ENCODE data around the gene CREB5.

CREB5 gene

GRCh38 chr7:28413011-28413410 is 693 bp downstream of the CREB5 start:
- no peak overlapping the region for H3K27ac ChIP-seq
- H3K27me3 ChIP-seq (ENCODE audit: insufficient read depth, low read depth, severe bottlenecking), result peaks cover 88% of the 10 kb centered on the region
- no peak for DNase-seq
- TF ChIP-seq CTCF (IDR thresholded peaks at IDR 0.05; ENCODE audit: low read depth, low read length), result no peak
- H3K36me3 ChIP-seq, result no peaks in the 10 kb centered on the region
- no peaks in the 10 kb centered on the region for H3K9me3 ChIP-seq (ENCODE audit: severe bottlenecking)
- no peak overlapping the region for H3K4me3 ChIP-seq (ENCODE audit: low read depth, low read length)

GRCh38 chr7:28414453-28414852 is 2.1 kb downstream of the CREB5 start:
- no peaks in the 10 kb centered on the region for H3K36me3 ChIP-seq
- peaks cover 91% of the 10 kb centered on the region for H3K27me3 ChIP-seq (ENCODE audit: insufficient read depth, low read depth, severe bottlenecking)
- no peak for TF ChIP-seq CTCF (IDR thresholded peaks at IDR 0.05; ENCODE audit: low read depth, low read length)
- H3K9me3 ChIP-seq (ENCODE audit: severe bottlenecking), result no peaks in the 10 kb centered on the region
- H3K4me3 ChIP-seq (ENCODE audit: low read depth, low read length), result no peak overlapping the region
- no peak overlapping the region for H3K27ac ChIP-seq
- DNase-seq, result no peak

- H3K27ac ChIP-seq, result no peak overlapping the region
- no peaks in the 10 kb centered on the region for H3K9me3 ChIP-seq (ENCODE audit: severe bottlenecking)
- no peak for DNase-seq
- no peaks in the 10 kb centered on the region for H3K36me3 ChIP-seq
- H3K4me3 ChIP-seq (ENCODE audit: low read depth, low read length), result no peak overlapping the region
- H3K27me3 ChIP-seq (ENCODE audit: insufficient read depth, low read depth, severe bottlenecking), result peaks cover 69% of the 10 kb centered on the region
- no peak for TF ChIP-seq CTCF (IDR thresholded peaks at IDR 0.05; ENCODE audit: low read depth, low read length)
These were observed 5.1 kb downstream of the CREB5 start for GRCh38 chr7:28417321-28417940.

GRCh38 chr7:28418311-28418710 is 6.0 kb downstream of the CREB5 start:
- no peak overlapping the region for H3K27ac ChIP-seq
- DNase-seq, result no peak
- H3K4me3 ChIP-seq (ENCODE audit: low read depth, low read length), result no peak overlapping the region
- TF ChIP-seq CTCF (IDR thresholded peaks at IDR 0.05; ENCODE audit: low read depth, low read length), result no peak
- H3K36me3 ChIP-seq, result no peaks in the 10 kb centered on the region
- H3K27me3 ChIP-seq (ENCODE audit: insufficient read depth, low read depth, severe bottlenecking), result peaks cover 71% of the 10 kb centered on the region
- H3K9me3 ChIP-seq (ENCODE audit: severe bottlenecking), result no peaks in the 10 kb centered on the region

GRCh38 chr7:28418966-28419365 is 6.6 kb downstream of the CREB5 start:
- no peak overlapping the region for H3K4me3 ChIP-seq (ENCODE audit: low read depth, low read length)
- no peaks in the 10 kb centered on the region for H3K36me3 ChIP-seq
- no peaks in the 10 kb centered on the region for H3K9me3 ChIP-seq (ENCODE audit: severe bottlenecking)
- TF ChIP-seq CTCF (IDR thresholded peaks at IDR 0.05; ENCODE audit: low read depth, low read length), result no peak
- H3K27me3 ChIP-seq (ENCODE audit: insufficient read depth, low read depth, severe bottlenecking), result peaks cover 67% of the 10 kb centered on the region
- no peak overlapping the region for H3K27ac ChIP-seq
- DNase-seq, result no peak

- Histone ChIP-seq H3K4me3 (ENCODE audit: low read depth, low read length) (no peak overlapping the region), H3K27ac (no peak overlapping the region), H3K36me3 (no peaks in the 10 kb centered on the region), H3K27me3 (ENCODE audit: insufficient read depth, low read depth, severe bottlenecking) (peaks cover 64% of the 10 kb centered on the region), H3K9me3 (ENCODE audit: severe bottlenecking) (no peaks in the 10 kb centered on the region)
- TF ChIP-seq CTCF (IDR thresholded peaks at IDR 0.05; ENCODE audit: low read depth, low read length), result no peak
- DNase-seq, result no peak
These were observed 7.4 kb downstream of the CREB5 start for GRCh38 chr7:28419716-28420115.
